Middle frontal gyrus (tissue), 1 donor: ENCODE results near the gene CIPC.

Experiments
- DNase-seq: peaks from one replicate; pipeline ENCODE4 v3.0.0-alpha.2; 2015; ENCODE audit warnings: low spot score; ENCODE audit errors: extremely low spot score

The CIPC gene

GRCh38 chr14:77151245-77151644 lies 53.2 kb downstream of the CIPC start:
- DNase-seq: no peak

DNA sequence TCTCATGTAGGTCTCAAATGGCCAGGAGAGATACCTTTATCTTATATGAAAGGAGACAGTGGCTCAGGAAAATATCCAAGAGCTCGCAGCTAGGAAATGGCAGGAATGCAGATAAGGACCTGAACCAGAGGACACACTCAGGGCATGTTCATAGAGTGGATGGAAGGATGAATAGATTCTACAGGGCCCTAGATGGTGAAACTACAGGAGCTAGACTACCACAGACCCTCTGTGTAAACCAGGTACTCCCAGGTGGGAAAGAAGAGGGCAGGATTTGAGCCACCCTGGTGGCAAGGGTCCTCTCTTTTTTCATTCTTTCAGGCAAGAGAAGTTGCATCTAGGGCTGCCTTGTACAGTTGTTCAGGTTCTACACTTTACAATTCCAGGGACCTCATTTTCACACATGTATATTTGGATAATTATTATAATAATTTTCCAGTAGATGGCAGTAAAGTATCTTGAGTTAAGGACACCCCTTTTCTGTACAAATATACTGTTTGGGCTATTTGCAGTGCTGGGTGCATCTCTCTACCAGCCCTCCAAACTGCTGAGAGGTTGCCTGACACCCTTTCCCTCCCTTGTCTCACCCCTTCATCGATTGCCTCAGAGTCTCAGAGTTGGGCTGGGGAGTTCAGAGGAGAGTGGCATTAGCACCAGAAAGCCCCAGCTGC lies 54.0 kb downstream of the CIPC start:
- no peak for DNase-seq

DNA sequence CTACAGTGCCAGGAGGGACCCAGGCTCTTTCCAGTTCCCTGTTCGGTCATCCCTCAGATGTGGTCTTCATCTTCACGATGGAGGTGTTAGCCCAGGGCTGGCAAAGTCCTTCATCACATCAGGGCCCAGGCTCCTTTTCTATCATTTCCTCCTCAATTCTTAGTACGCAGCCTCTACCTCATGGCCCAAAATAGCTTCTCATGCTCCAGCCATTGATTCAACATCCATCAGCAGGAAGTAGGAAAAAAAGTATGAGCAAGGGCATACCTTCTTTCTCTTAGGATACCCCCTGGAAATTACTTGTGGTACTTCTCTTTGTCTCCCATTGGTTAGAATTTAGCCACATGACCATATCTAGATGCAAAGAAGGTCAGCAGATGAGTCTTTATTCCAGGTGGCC lies 55.7 kb downstream of the CIPC start:
- no peak for DNase-seq

GRCh38 chr14:77154421-77154820 lies 56.4 kb downstream of the CIPC start:
- DNase-seq: no peak

GRCh38 chr14:77155083-77155482 lies 57.0 kb downstream of the CIPC start:
- no peak for DNase-seq

GRCh38 chr14:77157740-77158139 lies 59.7 kb downstream of the CIPC start:
- no peak for DNase-seq

DNA sequence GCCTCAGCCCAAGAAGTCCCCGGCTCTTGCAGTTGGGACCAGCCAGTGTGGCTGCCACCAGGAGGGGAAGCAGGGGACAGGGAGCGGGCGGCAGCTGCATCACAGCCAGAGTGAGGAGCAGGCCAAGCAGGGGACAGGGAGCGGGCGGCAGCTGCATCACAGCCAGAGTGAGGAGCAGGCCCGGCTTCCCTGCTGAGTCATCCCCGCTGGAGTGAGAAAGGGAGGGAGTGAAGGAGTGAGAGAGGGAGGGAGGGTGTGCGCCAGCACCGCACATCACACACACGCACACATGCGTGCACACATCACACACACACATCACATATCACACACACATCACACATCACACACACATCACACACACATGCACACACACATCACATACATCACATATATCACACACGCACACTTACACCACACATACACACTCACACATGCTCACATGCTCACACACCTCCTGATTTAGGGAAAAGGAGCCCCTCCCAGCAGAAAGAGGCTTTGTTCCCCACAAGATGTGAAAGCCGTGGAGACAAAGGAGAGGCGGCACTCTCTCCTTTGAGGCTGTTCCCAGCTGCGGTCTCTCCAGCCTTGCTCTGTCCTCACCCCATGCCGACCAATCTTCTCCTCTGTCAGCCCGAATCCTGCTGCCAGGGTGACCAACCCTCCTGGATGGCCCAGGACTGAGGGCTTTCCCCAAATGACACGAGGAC lies 60.3 kb downstream of the CIPC start:
- DNase-seq: peak; percentile 58

GRCh38 chr14:77158882-77159255 lies 60.8 kb downstream of the CIPC start:
- no peak for DNase-seq

DNA sequence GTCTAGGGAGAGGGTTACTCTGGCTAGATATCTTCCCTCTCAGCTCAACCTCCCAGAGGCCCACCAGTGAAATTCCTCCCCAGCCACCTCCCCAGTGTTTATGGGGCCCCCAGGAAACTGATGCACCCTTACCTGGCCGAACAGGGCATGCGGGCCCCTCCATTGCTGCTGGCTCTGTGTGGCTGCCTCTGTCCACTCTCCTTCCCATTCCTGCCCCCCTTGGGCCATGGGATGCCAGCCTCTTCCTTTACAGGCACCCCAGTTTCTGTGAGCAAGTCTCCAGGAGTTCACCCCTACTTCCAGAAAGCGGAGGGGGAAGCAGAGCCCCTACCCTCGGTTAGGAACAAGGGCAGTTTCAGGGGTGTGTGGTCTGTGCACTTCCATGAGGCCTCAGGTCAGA lies 63.0 kb downstream of the CIPC start:
- no peak for DNase-seq
